Glutamatergic neuron (in vitro differentiated cells): ENCODE results near the gene MAPK6. TPM values are rescaled to one million over a fixed set of nuclear protein-coding genes. Genes with fewer than 3 reads are reported as not detected.
"Not testable (repeated sequence)": the region's sequence is repeated elsewhere in the genome, so short reads cannot be mapped to it uniquely, and the experiment has no call there.

Source experiments
- DNase-seq: peaks from one replicate; pipeline ENCODE4 v3.0.0; 2022
- H3K27ac Mint-ChIP-seq: one replicate; pipeline ENCODE4 v1.8.0; 2020; ENCODE audit warnings: mild to moderate bottlenecking, mixed read lengths, inconsistent platforms; ENCODE audit not compliant: unreplicated experiment
- H3K27me3 Mint-ChIP-seq: one replicate; pipeline ENCODE4 v1.8.0; 2020; ENCODE audit warnings: mild to moderate bottlenecking, moderate library complexity, mixed read lengths, inconsistent platforms; ENCODE audit not compliant: unreplicated experiment
- H3K36me3 Mint-ChIP-seq: one replicate; pipeline ENCODE4 v1.8.0; 2020; ENCODE audit warnings: mild to moderate bottlenecking, mixed read lengths, inconsistent platforms; ENCODE audit not compliant: unreplicated experiment
- H3K4me1 Mint-ChIP-seq: one replicate; pipeline ENCODE4 v1.8.0; 2020; ENCODE audit warnings: mild to moderate bottlenecking, low read depth, mixed read lengths, inconsistent platforms; ENCODE audit not compliant: unreplicated experiment
- H3K4me3 Mint-ChIP-seq: one replicate; pipeline ENCODE4 v1.8.0; 2020; ENCODE audit warnings: mild to moderate bottlenecking, mixed read lengths, inconsistent platforms; ENCODE audit not compliant: unreplicated experiment
- H3K9me3 Mint-ChIP-seq: one replicate; pipeline ENCODE4 v1.8.0; 2020; ENCODE audit warnings: mild to moderate bottlenecking, moderate library complexity, mixed read lengths, inconsistent platforms; ENCODE audit not compliant: unreplicated experiment
- total RNA-seq: library from RNA; stranded (reverse); fragmentation: NEBNext Ultra II Directional; extraction: Animal tissue kit (Norgen Biotek cat#: 25700); gene quantifications from one replicate; pipeline ENCODE4 v1.2.1, GENCODE V29; 2021; ENCODE audit not compliant: unreplicated experiment
- TF ChIP-seq, protein P1 (sequence below): fragments of 200-600 bp; sonication (generic); IDR thresholded peaks from one replicate; pipeline ENCODE4 v1.5.0; 2021; ENCODE audit not compliant: partially characterized antibody, unreplicated experiment

Gene MAPK6
- total RNA-seq, 1 donor from 2014 or later: 109 TPM

DNA sequence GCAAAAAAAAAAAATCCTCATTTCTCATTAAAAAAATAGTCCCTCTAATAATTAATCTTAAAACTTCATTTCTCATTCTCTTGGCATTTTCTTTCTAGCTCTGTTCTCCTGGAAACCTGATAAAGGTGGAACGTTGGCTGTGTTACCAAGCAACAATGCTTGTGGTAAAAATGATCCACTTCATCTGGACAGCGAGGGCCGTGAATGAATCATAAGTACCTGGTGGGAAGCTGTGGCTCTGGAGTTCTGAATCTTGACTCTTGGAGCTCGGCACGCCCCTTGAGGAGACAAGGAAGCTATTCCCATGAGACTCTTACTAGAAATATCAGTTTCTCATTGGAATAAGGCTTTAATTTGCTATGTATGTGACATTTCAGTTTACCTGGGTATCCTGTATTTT lies 61.0 kb downstream of the MAPK6 start:
- Mint-ChIP-seq H3K36me3 (no peaks in the 10 kb centered on the region), H3K27me3 (peaks cover 5% of the 10 kb centered on the region), H3K27ac (no peak overlapping the region), H3K4me3 (no peak overlapping the region), H3K4me1 (peaks cover 16% of the 10 kb centered on the region), H3K9me3 (no peaks in the 10 kb centered on the region)
- DNase-seq: no peak
- TF ChIP-seq, protein P1, sequence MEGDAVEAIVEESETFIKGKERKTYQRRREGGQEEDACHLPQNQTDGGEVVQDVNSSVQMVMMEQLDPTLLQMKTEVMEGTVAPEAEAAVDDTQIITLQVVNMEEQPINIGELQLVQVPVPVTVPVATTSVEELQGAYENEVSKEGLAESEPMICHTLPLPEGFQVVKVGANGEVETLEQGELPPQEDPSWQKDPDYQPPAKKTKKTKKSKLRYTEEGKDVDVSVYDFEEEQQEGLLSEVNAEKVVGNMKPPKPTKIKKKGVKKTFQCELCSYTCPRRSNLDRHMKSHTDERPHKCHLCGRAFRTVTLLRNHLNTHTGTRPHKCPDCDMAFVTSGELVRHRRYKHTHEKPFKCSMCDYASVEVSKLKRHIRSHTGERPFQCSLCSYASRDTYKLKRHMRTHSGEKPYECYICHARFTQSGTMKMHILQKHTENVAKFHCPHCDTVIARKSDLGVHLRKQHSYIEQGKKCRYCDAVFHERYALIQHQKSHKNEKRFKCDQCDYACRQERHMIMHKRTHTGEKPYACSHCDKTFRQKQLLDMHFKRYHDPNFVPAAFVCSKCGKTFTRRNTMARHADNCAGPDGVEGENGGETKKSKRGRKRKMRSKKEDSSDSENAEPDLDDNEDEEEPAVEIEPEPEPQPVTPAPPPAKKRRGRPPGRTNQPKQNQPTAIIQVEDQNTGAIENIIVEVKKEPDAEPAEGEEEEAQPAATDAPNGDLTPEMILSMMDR: no peak

DNA sequence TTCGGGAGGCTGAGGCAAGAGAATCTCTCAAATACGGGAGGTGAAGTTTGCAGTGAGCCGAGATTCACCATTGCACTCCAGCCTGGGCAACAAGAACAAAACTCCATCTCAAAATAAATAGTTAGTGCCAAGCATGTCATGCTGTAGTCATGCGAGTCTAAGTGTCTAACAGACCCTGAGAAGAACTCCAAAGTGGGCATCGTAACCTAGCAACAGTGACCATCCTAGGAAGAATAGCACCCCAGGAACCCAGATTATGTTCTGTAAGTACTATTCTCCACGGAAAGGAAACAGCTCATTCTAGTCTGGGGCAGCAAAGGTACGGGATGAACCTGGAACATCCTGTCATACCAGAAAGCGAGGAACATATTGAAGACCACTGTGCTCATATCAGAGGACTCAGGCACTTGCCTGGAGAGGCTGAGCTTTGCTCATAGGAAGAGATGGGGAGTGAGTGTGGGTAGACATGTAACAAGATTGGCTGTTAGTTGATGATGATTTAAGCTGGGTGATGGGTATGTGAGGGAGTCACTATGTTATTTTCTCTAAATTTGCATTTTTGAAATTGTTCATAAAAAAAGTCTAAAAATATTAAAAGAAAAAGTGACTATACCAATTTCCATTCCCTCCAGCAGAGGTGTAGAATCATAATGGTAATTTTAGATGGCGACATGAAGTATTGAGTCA lies 61.8 kb downstream of the MAPK6 start:
- no peak overlapping the region for H3K4me3 Mint-ChIP-seq
- TF ChIP-seq, protein P1: no peak
- peaks cover 10% of the 10 kb centered on the region for H3K4me1 Mint-ChIP-seq
- H3K36me3 Mint-ChIP-seq: no peaks in the 10 kb centered on the region
- no peaks in the 10 kb centered on the region for H3K9me3 Mint-ChIP-seq
- peaks cover 3% of the 10 kb centered on the region for H3K27me3 Mint-ChIP-seq
- no peak for DNase-seq
- no peak overlapping the region for H3K27ac Mint-ChIP-seq

- peaks cover 5% of the 10 kb centered on the region for H3K4me1 Mint-ChIP-seq
- no peak overlapping the region for H3K27ac Mint-ChIP-seq
- no peaks in the 10 kb centered on the region for H3K36me3 Mint-ChIP-seq
- H3K9me3 Mint-ChIP-seq: no peaks in the 10 kb centered on the region
- TF ChIP-seq, protein P1: no peak
- H3K27me3 Mint-ChIP-seq: no peaks in the 10 kb centered on the region
- DNase-seq: no peak
- H3K4me3 Mint-ChIP-seq: no peak overlapping the region
Measured at GRCh38 chr15:52082197-52083036, 63.4 kb downstream of the MAPK6 start.

- H3K27ac Mint-ChIP-seq: not testable (repeated sequence)
Measured at GRCh38 chr15:52083037-52083359, 64.0 kb downstream of the MAPK6 start.

GRCh38 chr15:52083603-52084002 lies 64.6 kb downstream of the MAPK6 start:
- Mint-ChIP-seq H3K9me3 (no peaks in the 10 kb centered on the region), H3K27me3 (no peaks in the 10 kb centered on the region), H3K36me3 (no peaks in the 10 kb centered on the region), H3K4me3 (no peak overlapping the region), H3K4me1 (peaks cover 5% of the 10 kb centered on the region), H3K27ac (no peak overlapping the region)
- TF ChIP-seq, protein P1: no peak
- no peak for DNase-seq

More at GRCh38 chr15:52083037-52083359, 64.0 kb downstream of the MAPK6 start:
- not testable (repeated sequence) for H3K36me3 Mint-ChIP-seq, H3K4me1 Mint-ChIP-seq, H3K27me3 Mint-ChIP-seq, DNase-seq, H3K9me3 Mint-ChIP-seq, H3K4me3 Mint-ChIP-seq
